GM18870 (cell line): ENCODE measurements around the gene RETREG2.
A peak's percentile ranks its signal among the peaks of the same experiment; 100 is the strongest.

Experiments
- ATAC-seq: cut with Tn5 transposase; IDR thresholded peaks from one replicate; pipeline ENCODE4 v1.9.1; 2021; ENCODE audit warnings: moderate library complexity; ENCODE audit not compliant: unreplicated experiment

RETREG2 gene

DNA sequence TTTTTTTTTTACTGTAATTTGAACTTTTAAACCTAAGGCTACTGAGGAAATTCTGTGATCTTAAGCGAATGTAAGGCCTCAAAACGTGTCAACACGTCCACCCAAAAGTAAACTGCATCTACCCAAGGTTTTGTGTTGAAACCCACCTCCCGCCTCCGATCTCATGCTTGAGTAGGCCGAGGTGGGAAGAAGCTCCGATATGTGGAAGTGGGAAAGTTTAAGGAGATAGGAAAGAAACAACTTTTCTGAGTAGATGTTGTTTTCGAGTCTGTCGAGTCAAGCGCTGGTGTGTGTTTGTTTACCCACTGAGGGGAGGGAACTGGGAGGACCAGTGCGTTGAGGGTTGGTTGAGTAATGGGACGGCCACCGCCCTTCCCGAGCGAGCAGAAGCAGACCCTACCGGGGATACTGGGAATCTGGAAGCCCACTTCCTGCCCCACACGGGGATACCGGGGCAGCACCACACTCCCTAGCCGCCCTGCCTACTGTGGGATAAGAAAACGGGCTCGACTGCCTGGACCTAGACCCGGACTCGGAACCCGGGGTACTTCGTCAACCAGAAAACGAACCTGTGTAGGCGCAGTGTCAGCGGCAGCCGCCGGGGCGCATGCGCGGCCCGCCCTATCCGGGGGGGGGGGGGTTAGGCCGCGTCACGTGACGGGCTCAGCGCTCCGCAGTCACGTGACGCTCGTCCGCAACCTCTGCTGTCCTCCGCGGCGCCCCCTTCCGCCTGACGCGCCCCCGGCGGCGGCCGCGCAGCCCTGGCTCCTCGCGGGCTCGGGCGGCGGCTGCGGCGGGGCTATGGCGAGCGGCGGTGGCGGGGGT, at the start of gene RETREG2:
RETREG2 (plus strand) TSS at position 724 of the 825 bp plus-strand sequence; CDS start at position 802, 78 bp downstream.
- peak; percentile 43 for ATAC-seq

GRCh38 chr2:219128396-219128795, 49.7 kb upstream of the RETREG2 start:
- no peak for ATAC-seq

DNA sequence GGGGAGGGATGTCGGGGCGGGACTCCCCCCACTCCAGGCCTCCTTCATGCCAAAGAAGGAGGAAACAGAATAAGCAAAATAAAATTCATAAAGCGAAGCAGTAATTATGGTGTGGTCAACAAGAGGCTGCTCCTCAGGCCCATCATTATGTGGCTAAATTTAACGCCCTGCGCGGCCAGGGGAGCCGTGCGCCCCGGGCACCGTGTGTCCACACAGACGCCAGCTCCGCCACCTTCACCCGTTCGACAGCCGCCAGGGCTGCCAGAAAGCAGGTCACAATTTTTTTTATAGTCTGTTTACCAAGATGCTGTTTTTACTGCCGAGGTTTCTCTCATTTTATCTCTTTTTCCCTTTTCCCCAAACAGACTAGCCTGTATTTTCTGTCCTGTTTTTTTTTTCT, 48.5 kb upstream of the RETREG2 start:
- no peak for ATAC-seq

DNA sequence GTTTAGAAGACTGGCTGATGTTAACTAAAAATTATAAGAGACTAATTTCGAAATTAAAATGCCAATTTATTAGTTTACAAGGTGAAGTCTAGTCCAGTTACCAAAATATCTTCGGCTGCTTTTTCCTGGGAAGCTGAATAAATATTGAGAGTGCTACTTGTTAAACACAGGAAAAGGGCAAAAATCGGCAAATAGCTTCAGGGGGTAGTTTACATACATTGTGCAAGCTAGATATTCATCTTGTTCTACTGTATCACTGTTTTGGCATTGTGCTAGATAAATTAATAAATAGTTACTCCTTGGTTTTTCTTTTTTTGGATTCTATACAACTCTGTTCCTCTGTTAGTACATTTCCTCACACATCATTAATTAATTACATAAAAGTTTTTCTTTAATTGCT, 46.7 kb upstream of the RETREG2 start:
- ATAC-seq, result no peak

GRCh38 chr2:219131744-219132143, 46.3 kb upstream of the RETREG2 start:
- ATAC-seq, result no peak

GRCh38 chr2:219133976-219134375, 44.1 kb upstream of the RETREG2 start:
- ATAC-seq, result no peak

GRCh38 chr2:219140722-219141121, 37.4 kb upstream of the RETREG2 start:
- no peak for ATAC-seq

GRCh38 chr2:219142329-219142728, 35.7 kb upstream of the RETREG2 start:
- ATAC-seq, result no peak

DNA sequence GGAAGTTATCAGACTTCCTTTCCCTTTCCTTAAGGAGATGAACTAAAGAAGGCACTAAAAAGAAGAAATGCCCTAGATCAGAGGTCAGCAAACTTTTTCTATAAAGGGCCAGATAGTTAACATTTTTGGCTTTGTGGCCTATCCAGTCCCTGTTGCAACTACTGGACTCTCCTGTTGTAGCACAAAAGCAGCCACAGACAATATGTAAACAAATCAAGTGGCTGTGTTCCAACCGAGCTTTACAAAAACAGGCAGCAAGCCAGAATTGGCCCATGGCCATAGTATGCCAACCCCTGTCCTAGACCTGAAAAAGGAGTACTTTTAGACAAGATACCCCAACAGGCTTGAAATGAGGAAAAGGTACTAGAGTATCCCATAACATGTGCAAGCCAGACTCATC, 28.4 kb upstream of the RETREG2 start:
- no peak for ATAC-seq

DNA sequence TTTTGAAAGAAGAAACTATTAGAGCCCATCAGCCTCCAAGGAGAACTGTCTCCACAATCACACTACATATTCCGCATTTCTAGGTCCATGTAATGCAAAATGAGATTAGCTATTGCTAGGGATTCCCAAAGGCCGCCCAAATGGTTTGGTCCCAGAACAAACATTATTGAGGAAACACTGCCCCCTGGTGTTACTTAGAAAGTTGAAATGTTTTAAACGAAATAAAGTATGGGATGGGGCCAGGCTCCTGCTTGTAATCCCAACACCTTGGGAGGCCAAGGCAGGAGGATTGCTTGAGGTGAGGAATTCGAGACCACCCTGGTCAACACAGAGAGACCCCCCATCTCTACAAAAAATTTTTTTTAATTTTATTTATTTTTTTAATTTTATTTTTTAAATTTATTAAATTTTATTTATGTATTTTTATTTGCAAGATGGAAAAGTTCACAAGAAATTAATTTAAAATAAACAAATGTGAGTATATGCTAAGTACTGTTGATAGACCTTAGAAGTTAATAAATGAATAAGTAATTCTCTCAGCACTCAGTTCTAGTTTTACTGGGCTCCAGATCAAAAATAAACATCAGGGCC, 22.9 kb upstream of the RETREG2 start:
- ATAC-seq, result no peak

- ATAC-seq, result no peak
These were observed 20.7 kb upstream of the RETREG2 start for GRCh38 chr2:219157396-219157795.

GRCh38 chr2:219158025-219158424, 20.1 kb upstream of the RETREG2 start:
- ATAC-seq, result no peak

- no peak for ATAC-seq
These were observed 19.5 kb upstream of the RETREG2 start for GRCh38 chr2:219158586-219158985.

GRCh38 chr2:219159771-219160185, 18.3 kb upstream of the RETREG2 start:
- peak; percentile 10 for ATAC-seq

DNA sequence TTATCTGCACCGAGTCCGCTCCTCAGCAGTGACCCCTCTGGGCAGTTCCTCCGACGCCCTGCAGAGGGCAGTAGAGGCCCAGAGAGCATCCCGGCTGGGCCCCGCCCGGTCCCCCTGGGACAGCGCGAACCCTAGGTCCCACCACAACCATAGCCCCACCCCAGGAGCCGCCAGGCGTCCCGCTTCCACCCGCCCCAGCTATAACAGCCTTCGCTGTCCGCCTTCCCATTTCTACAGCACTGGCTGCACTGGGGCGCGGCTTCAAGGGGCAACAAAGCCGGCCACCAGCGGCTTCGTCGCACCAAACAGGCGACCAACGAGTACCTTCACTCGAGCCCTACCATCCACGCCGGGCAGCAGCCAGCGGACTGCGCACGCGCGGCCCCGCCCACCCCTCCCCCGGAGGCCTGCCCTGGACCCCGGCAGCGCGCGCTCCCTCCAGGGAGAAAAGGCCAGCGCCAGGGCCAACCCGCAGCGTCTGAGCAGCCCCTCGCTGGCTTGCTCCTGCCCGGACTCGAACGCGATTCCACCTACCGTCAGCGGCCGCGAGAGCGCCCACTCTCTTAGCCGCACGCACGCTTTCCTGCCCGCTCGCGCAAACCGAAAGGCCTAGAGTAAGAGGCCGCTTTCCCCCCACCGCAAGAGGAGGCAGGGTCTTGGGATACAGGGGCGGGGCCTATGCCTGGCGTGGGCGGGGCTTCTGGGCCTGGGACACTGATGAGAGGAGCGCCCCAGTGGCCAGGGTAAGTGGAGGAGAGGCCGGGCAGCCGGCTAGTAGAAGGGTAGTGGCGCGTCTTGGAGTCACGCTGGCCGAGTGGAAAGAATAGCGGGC, 17.7 kb upstream of the RETREG2 start, which contains the start of gene NHEJ1:
NHEJ1 (minus strand) TSS at position 630 of the 832 bp plus-strand sequence. CDS start 2,453 bp downstream, outside the sequence.
- ATAC-seq, result peak; percentile 80

- no peak for ATAC-seq
These were observed 17.0 kb upstream of the RETREG2 start for GRCh38 chr2:219161097-219161496.

GRCh38 chr2:219163156-219163555, 14.9 kb upstream of the RETREG2 start:
- no peak for ATAC-seq

GRCh38 chr2:219165058-219165911, 12.8 kb upstream of the RETREG2 start:
- ATAC-seq, result no peak

- no peak for ATAC-seq
These were observed 10.1 kb upstream of the RETREG2 start for GRCh38 chr2:219167997-219168396.

DNA sequence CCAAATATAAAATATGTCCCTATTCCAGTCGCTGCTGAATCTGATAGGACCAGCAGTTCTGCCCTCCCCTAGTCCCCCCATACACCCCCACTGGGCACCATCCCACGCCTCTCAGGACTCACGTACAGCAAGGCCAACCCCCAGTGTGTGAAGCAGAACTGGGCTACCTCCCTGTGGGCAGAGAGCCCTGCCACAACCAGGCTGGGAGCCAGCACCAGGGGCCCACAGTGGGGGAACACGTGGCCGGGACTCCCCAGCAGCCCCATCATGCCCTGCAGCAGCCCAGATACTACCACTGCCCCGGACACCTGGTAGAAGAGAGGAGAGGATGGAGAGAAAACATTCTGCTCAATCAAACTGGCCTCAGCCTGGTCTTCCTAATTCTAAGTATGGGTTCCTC, 9.5 kb upstream of the RETREG2 start:
- no peak for ATAC-seq
